ENCODE results near the gene LSM11. TPM values are rescaled to one million over a fixed set of nuclear protein-coding genes. Genes with fewer than 3 reads are reported as not detected.
"Not testable (repeated sequence)": the region's sequence is repeated elsewhere in the genome, so short reads cannot be mapped to it uniquely, and the experiment has no call there.

LSM11 gene
- 1.6 TPM for total RNA-seq (2021; ENCODE audit: unreplicated experiment)
- polyA plus RNA-seq (2012; ENCODE audit: insufficient read length), result 0.63 TPM
- Bru-seq, nascent RNA, result percentile 49 among the genes with signal in this experiment
- percentile 62 among the genes with signal in this experiment for BruChase-seq, experiment 1, labeled RNA remaining after a 2-hour chase
- percentile 43 among the genes with signal in this experiment for BruChase-seq, experiment 2, labeled RNA remaining after a 6-hour chase
- long read RNA-seq, full-length matches to known transcripts, result 2 of 2 reads
- long read RNA-seq, partial matches to known transcripts, result 0 of 2 reads
- long read RNA-seq, other reads (novel, unspliced or antisense), result 0 of 2 reads

GRCh38 chr5:157743163-157744050 lies at the start of gene LSM11:
LSM11 (plus strand) TSS chr5:157743712; CDS start chr5:157743751, 39 bp downstream.
- ATAC-seq (peak; percentile 97), DNase-seq (ENCODE audit: low read depth, low spot score) (peak; percentile 68)
- Histone ChIP-seq H3K27ac (ENCODE audit: low read length) (peak within 1 kb of the TSS; percentile 35; the same call in 1 of the 2 replicates), H3K4me1 (ENCODE audit: control insufficient read depth, insufficient read depth, low read length) (peaks cover 9% of the 10 kb centered on the region), H3K9me3 (ENCODE audit: control insufficient read depth, insufficient read depth, low read depth, low read length) (no peaks in the 10 kb centered on the region), H3K4me3 (ENCODE audit: low read depth in 2 of 2, low read length in 2 of 2) (peak within 1 kb of the TSS; percentile 61 to 70), H3K36me3 (ENCODE audit: control insufficient read depth, insufficient read depth, low read length) (no peaks in the 10 kb centered on the region; the same call in 1 of the 2 replicates), H3K27me3 (ENCODE audit: control insufficient read depth, insufficient read depth, low read length) (no peaks in the 10 kb centered on the region)
- in situ Hi-C loops (cut with HindIII; ENCODE audit: low pct_unique_long_range_greater_than_20kb, low sequenced_read_pairs) (no loop called here), intact Hi-C loops (cut with micrococcal nuclease; ENCODE audit: unreplicated experiment) (loop anchor here (1.0 to 10.0 kb wide), 3 partner anchors 74 to 599 kb away; partner anchors contain the start of gene MED7)
- no TSS peak for BruUV-seq (replicated peaks)
- ChIA-PET POLR2A (no interaction called here), CTCF (interaction anchor here (0.5 to 1.8 kb wide), 4 partner anchors 26 to 756 kb away, joined by 3 to 10 read pairs (median 6); no protein-coding TSS in a partner anchor)
- no peak; a peak in 1 of 4 replicates for TF ChIP-seq REST (IDR thresholded peaks at IDR 0.05; ENCODE audit: insufficient read depth in 1 of 2, low read depth in 2 of 2, low read length in 1 of 2)
- TF ChIP-seq TCF7L2 (IDR thresholded peaks at IDR 0.05; ENCODE audit: low read depth, low read length), result no peak
- TF ChIP-seq SIN3A (IDR thresholded peaks at IDR 0.05; ENCODE audit: borderline replicate concordance, insufficient read depth, low read depth, low read length), result peak; percentile 79; the same call in 1 of the 2 replicates
- peak; percentile 34; the same call in 1 of the 2 replicates for TF ChIP-seq POLR2AphosphoS5 (IDR thresholded peaks at IDR 0.05; ENCODE audit: low read depth, low read length)
- peak; percentile 100 for TF ChIP-seq CTCF (IDR thresholded peaks at IDR 0.05)

- BruUV-seq (replicated peaks); H3K9me3 ChIP-seq (ENCODE audit: control insufficient read depth, insufficient read depth, low read depth, low read length); intact Hi-C loops (cut with micrococcal nuclease; ENCODE audit: unreplicated experiment); DNase-seq (ENCODE audit: low read depth, low spot score); in situ Hi-C loops (cut with HindIII; ENCODE audit: low pct_unique_long_range_greater_than_20kb, low sequenced_read_pairs); H3K27me3 ChIP-seq (ENCODE audit: control insufficient read depth, insufficient read depth, low read length); ATAC-seq; H3K36me3 ChIP-seq (ENCODE audit: control insufficient read depth, insufficient read depth, low read length); CTCF ChIA-PET; H3K27ac ChIP-seq (ENCODE audit: low read length); H3K4me1 ChIP-seq (ENCODE audit: control insufficient read depth, insufficient read depth, low read length); H3K4me3 ChIP-seq (ENCODE audit: low read depth in 2 of 2, low read length in 2 of 2); POLR2A ChIA-PET: not testable (repeated sequence)
Observed at GRCh38 chr5:157693816-157694215, 49.7 kb upstream of the LSM11 start.

- CTCF ChIA-PET; H3K9me3 ChIP-seq (ENCODE audit: control insufficient read depth, insufficient read depth, low read depth, low read length); H3K27me3 ChIP-seq (ENCODE audit: control insufficient read depth, insufficient read depth, low read length); ATAC-seq; H3K4me1 ChIP-seq (ENCODE audit: control insufficient read depth, insufficient read depth, low read length); H3K27ac ChIP-seq (ENCODE audit: low read length); POLR2A ChIA-PET; DNase-seq (ENCODE audit: low read depth, low spot score); H3K36me3 ChIP-seq (ENCODE audit: control insufficient read depth, insufficient read depth, low read length); BruUV-seq (replicated peaks); in situ Hi-C loops (cut with HindIII; ENCODE audit: low pct_unique_long_range_greater_than_20kb, low sequenced_read_pairs); intact Hi-C loops (cut with micrococcal nuclease; ENCODE audit: unreplicated experiment); H3K4me3 ChIP-seq (ENCODE audit: low read depth in 2 of 2, low read length in 2 of 2): not testable (repeated sequence)
Observed at GRCh38 chr5:157696154-157696553, 47.4 kb upstream of the LSM11 start.

GRCh38 chr5:157698674-157699073 lies 44.8 kb upstream of the LSM11 start:
- H3K4me3 ChIP-seq (ENCODE audit: low read depth in 2 of 2, low read length in 2 of 2); CTCF ChIA-PET; H3K27ac ChIP-seq (ENCODE audit: low read length); H3K27me3 ChIP-seq (ENCODE audit: control insufficient read depth, insufficient read depth, low read length); in situ Hi-C loops (cut with HindIII; ENCODE audit: low pct_unique_long_range_greater_than_20kb, low sequenced_read_pairs); BruUV-seq (replicated peaks); DNase-seq (ENCODE audit: low read depth, low spot score); H3K36me3 ChIP-seq (ENCODE audit: control insufficient read depth, insufficient read depth, low read length); H3K9me3 ChIP-seq (ENCODE audit: control insufficient read depth, insufficient read depth, low read depth, low read length); ATAC-seq; intact Hi-C loops (cut with micrococcal nuclease; ENCODE audit: unreplicated experiment); H3K4me1 ChIP-seq (ENCODE audit: control insufficient read depth, insufficient read depth, low read length); POLR2A ChIA-PET: not testable (repeated sequence)

Measured in Panc1 (cell line).